Neural crest cell (in vitro differentiated cells): ENCODE results near the gene STPG1. TPM values are rescaled to one million over a fixed set of nuclear protein-coding genes. Genes with fewer than 3 reads are reported as not detected.

Experiments used
- DNase-seq: peaks from one replicate; pipeline ENCODE4 v3.0.0; 2021; ENCODE audit warnings: low read depth, mixed read lengths, low spot score
- H3K27ac Mint-ChIP-seq: one replicate; pipeline ENCODE4 v1.8.0; 2021; ENCODE audit warnings: mild to moderate bottlenecking, mixed read lengths; ENCODE audit not compliant: unreplicated experiment
- H3K27me3 Mint-ChIP-seq: 2 replicates; pipeline ENCODE4 v1.8.0; 2021; ENCODE audit warnings: low read depth, mild to moderate bottlenecking, mixed read lengths
- H3K36me3 Mint-ChIP-seq: 2 replicates; pipeline ENCODE4 v1.8.0; 2021; ENCODE audit warnings: low read depth, mild to moderate bottlenecking, mixed read lengths
- H3K4me1 Mint-ChIP-seq: 2 replicates; pipeline ENCODE4 v1.8.0; 2021; ENCODE audit warnings: mixed read lengths
- H3K4me3 Mint-ChIP-seq: one replicate; pipeline ENCODE4 v1.8.0; 2021; ENCODE audit warnings: mild to moderate bottlenecking, mixed read lengths
- H3K9me3 Mint-ChIP-seq: 2 replicates; pipeline ENCODE4 v1.8.0; 2021; ENCODE audit warnings: mixed read lengths
- total RNA-seq: library from RNA; stranded (reverse); gene quantifications from 2 replicates; pipeline ENCODE4 v1.2.1, GENCODE V29; 2021
- TF ChIP-seq, protein P1 (sequence below): fragments of 200-600 bp; sonication (generic); conservative IDR thresholded peaks from 2 replicates; pipeline ENCODE4 v1.5.0; 2021; ENCODE audit warnings: antibody characterized with exemption, mild to moderate bottlenecking

STPG1 gene
- total RNA-seq, 1 donor from 2014 or later: 7.7 TPM

DNA sequence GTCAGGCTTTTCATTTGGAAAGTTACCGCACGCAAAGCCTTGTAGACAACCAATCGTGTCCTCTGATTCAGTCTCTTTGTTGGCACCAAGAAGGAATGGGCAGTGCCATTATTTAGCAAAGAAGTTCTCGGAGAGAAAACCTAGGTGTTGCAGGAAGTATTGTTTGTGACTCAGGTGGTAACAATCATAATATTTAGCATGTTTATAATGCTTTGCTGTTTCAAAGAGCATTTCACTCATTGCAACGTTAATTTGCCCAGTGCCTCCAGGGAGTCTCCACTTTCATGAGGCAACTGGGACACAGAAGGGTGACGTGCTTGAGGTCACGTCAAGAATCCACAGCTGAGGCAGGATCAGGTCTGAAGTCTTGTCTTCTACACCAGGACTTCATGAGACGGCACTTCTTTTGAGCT is 31.4 kb downstream of the STPG1 start:
- H3K9me3 Mint-ChIP-seq: no peaks in the 10 kb centered on the region
- H3K27ac Mint-ChIP-seq: no peak overlapping the region
- TF ChIP-seq, protein P1, sequence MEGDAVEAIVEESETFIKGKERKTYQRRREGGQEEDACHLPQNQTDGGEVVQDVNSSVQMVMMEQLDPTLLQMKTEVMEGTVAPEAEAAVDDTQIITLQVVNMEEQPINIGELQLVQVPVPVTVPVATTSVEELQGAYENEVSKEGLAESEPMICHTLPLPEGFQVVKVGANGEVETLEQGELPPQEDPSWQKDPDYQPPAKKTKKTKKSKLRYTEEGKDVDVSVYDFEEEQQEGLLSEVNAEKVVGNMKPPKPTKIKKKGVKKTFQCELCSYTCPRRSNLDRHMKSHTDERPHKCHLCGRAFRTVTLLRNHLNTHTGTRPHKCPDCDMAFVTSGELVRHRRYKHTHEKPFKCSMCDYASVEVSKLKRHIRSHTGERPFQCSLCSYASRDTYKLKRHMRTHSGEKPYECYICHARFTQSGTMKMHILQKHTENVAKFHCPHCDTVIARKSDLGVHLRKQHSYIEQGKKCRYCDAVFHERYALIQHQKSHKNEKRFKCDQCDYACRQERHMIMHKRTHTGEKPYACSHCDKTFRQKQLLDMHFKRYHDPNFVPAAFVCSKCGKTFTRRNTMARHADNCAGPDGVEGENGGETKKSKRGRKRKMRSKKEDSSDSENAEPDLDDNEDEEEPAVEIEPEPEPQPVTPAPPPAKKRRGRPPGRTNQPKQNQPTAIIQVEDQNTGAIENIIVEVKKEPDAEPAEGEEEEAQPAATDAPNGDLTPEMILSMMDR: no peak
- H3K4me3 Mint-ChIP-seq: no peak overlapping the region
- DNase-seq: no peak
- no peaks in the 10 kb centered on the region for H3K4me1 Mint-ChIP-seq
- no peaks in the 10 kb centered on the region for H3K36me3 Mint-ChIP-seq
- H3K27me3 Mint-ChIP-seq: no peaks in the 10 kb centered on the region

DNA sequence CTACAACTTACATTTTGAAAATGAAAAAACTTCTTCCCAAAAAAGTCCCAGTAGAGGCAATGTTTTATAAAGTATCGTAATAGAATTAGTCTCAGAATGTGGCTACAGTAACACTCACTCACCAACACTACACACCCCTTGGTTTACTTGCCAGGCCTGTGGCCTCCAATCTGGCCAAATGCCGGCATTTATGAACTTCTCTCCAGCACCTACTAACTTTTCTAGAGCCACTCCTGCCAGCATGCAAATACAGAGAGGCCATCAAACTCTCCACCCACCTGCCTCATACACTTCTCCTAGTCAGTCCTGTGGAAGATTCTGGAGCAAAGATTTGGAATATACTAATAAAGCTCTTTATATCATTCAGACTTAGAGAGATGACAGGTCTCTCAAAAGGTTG is 32.3 kb downstream of the STPG1 start:
- Mint-ChIP-seq H3K27ac (no peak overlapping the region), H3K4me1 (no peaks in the 10 kb centered on the region), H3K36me3 (no peaks in the 10 kb centered on the region), H3K27me3 (no peaks in the 10 kb centered on the region), H3K4me3 (no peak overlapping the region), H3K9me3 (no peaks in the 10 kb centered on the region)
- TF ChIP-seq, protein P1: no peak
- no peak for DNase-seq

DNA sequence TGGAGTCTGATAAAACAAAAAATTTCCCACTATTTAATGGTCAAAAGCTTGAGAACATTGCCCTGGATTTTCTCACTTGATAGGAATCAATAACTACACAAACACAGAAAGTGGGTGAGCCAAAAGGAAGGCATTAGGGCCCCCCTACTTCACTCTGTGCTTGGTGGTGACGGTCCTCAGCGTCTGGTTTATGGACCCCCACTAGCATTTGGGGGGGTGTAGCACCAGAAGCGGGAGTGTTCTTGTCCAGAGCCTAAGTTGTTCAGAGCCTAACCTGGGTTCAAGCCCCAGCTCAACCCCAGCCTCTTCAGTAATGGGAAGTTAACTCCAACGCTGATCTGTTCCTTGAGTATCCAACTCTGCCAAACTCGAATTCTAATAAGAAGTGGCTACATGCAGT is 33.1 kb downstream of the STPG1 start:
- Mint-ChIP-seq H3K27me3 (no peaks in the 10 kb centered on the region), H3K4me3 (no peak overlapping the region), H3K27ac (no peak overlapping the region), H3K36me3 (no peaks in the 10 kb centered on the region), H3K9me3 (no peaks in the 10 kb centered on the region), H3K4me1 (peaks cover 5% of the 10 kb centered on the region)
- no peak for DNase-seq
- TF ChIP-seq, protein P1: no peak

DNA sequence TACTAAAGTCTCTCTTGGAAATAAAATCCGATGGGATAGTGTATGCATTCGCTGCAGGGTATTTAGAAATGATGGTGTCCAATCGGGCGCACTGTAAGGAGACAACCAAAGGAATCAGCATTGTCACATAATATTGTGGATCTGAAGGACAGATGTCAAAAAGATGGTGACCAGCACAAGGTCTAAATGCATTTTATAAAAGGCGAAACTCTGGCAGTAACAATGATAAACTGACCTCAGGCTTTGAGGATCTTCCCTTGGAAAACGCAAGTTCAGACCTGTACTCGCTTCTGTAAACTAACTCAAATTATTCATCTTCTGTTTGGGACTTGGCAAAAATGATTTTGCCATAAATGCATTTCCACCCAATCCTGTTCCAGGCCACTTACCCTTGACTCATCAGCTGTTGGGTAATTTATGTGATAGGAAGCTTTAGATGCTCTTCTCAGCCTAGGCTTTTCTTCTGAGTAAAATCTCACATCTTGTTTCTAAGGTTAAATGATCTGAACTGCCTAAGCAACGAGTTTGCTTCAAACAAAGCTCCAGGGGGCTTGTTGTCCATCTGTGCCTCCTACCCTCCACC is 33.8 kb downstream of the STPG1 start:
- H3K4me1 Mint-ChIP-seq: peaks cover 9% of the 10 kb centered on the region
- no peak overlapping the region for H3K4me3 Mint-ChIP-seq
- TF ChIP-seq, protein P1: no peak
- H3K9me3 Mint-ChIP-seq: no peaks in the 10 kb centered on the region
- H3K27ac Mint-ChIP-seq: no peak overlapping the region
- no peaks in the 10 kb centered on the region for H3K36me3 Mint-ChIP-seq
- no peak for DNase-seq
- no peaks in the 10 kb centered on the region for H3K27me3 Mint-ChIP-seq

DNA sequence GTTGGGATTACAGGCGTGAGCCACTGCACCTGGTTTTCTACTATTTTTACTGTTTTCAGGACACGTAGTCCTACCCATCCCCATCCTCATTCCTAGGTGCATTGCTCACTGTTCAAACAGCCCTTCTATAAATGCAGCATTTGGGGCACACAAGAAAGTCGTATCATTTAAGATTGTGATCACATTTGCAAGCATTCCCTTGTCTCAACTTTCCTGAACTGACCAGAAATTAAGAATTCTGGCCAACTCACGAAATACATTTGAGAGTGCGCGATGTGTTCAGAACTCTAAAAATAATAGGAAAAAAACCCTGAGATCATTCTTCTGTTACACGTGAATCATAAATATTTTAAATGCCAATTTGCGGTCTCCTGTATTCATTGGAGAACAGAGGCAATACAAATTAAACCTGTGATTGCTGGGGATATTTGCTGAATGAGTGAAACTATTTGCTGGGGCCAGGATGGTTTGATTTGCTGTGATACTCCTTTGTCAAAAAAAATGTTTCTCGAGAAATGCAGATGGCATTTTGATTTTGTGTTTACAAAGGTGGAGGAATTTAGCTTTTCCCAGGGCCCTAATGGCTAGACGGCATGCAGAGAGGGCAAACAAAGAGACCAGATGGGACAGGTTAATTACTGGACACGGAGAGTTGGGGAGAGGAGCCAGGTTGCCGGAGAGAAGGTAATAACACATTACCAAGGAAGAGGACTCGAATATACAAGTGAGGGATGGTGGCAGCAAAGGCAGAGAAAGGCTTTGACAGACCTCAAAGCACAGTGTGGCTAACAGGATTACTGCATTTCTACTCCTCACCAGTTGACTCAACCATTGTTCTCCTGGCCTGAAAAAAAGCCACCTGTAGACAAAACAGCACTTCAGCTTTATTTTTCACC is 38.4 kb downstream of the STPG1 start:
- no peak for DNase-seq
- Mint-ChIP-seq H3K9me3 (no peaks in the 10 kb centered on the region), H3K4me3 (no peak overlapping the region), H3K27ac (no peak overlapping the region), H3K4me1 (peaks cover 9% of the 10 kb centered on the region), H3K27me3 (no peaks in the 10 kb centered on the region), H3K36me3 (no peaks in the 10 kb centered on the region)
- TF ChIP-seq, protein P1: no peak
